ENCODE measurements around the gene MBOAT2.

Gene MBOAT2

GRCh38 chr2:9027884-9028283, 24.4 kb upstream of the MBOAT2 start:
- no peak overlapping the region for H3K27ac Mint-ChIP-seq
- peaks cover 7% of the 10 kb centered on the region for H3K27me3 Mint-ChIP-seq
- ATAC-seq (no peak), DNase-seq (no peak)
- peaks cover under 1% of the 10 kb centered on the region for H3K4me1 Mint-ChIP-seq
- no peaks in the 10 kb centered on the region for H3K9me3 Mint-ChIP-seq
- H3K4me3 Mint-ChIP-seq = no peak overlapping the region

- ATAC-seq (no peak), DNase-seq (no peak)
- Mint-ChIP-seq H3K4me3 (no peak overlapping the region), H3K27me3 (peaks cover 15% of the 10 kb centered on the region), H3K27ac (no peak overlapping the region), H3K4me1 (no peaks in the 10 kb centered on the region), H3K9me3 (no peaks in the 10 kb centered on the region)
These were observed 22.3 kb upstream of the MBOAT2 start for GRCh38 chr2:9025746-9026145.

DNA sequence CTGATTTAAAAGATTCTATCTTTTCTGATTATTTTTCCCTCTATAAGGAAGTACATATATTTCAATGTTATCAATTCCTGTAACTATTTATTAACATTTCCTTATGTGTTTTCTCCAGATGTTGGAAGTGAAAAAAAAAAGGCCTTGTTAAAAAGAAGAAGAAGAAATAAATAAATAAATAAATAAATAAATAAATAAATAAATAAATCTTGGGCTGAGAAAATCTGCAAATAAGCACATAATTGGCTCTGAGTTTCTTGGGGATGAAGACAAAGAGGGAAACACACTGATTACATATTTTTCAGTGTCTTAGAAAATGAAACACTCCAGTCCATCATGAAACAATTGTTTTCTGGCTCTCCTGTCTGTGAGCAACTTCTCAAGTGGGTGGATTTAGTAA, 21.1 kb upstream of the MBOAT2 start:
- H3K27me3 Mint-ChIP-seq = peaks cover 15% of the 10 kb centered on the region
- no peak for ATAC-seq
- H3K9me3 Mint-ChIP-seq = no peaks in the 10 kb centered on the region

DNA sequence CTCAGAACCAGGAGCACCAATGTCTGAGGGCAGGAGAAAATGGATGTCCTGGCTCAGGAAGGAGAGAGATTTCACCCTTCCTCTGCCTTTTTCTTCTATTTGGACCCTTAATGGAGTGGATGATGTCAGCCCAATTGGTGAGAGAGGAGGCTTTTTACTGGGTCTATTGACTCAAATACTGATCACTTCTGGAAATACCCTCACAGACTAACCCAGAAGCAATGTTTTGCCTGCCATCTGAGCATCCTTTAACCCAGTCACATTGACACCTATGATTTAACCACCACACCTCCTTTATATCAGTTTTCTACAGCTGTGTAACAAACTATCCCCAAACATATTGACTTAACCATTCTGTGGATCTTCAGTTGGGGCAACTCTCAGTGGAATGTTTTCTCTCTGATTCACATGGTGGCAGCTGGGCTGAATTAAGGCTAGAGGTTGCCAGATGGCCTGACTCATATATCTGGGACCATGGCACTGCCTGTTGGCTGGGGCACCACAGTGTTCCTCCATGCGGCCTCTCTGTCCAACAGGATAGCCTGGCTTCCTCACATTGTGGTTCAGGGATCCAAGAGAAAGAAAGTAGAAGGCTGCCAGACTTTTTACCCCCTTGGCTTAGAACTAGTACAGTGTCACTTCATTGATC, 18.2 kb upstream of the MBOAT2 start:
- H3K9me3 Mint-ChIP-seq = no peaks in the 10 kb centered on the region
- H3K27ac Mint-ChIP-seq = no peak overlapping the region
- ATAC-seq (no peak), DNase-seq (no peak)
- no peak overlapping the region for H3K4me3 Mint-ChIP-seq
- H3K27me3 Mint-ChIP-seq = peaks cover 7% of the 10 kb centered on the region
- no peaks in the 10 kb centered on the region for H3K4me1 Mint-ChIP-seq

More for the DNA sequence above, 21.1 kb upstream of the MBOAT2 start:
- Mint-ChIP-seq H3K4me3 (no peak overlapping the region), H3K4me1 (no peaks in the 10 kb centered on the region), H3K27ac (no peak overlapping the region)
- no peak for DNase-seq

DNA sequence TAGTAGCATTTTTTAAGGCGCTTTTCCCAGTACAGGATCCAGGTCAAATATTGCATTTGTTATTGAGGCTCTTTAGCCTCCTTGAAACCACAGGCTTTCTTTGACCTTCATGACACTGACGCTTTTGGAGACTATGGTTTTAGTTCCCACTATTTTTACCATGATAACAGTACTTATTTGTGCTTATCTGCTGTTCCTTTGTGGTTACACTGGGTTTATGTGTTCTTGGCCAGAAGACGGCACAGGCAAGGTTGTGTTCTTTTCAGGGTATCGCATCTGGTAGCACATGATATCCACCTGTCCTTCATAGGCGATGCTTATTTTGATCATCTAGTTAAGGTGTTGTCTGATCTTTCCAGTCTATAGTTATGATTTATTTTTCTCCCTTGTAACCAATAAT, 16.8 kb upstream of the MBOAT2 start:
- ATAC-seq (no peak), DNase-seq (no peak)
- no peaks in the 10 kb centered on the region for H3K9me3 Mint-ChIP-seq
- H3K27ac Mint-ChIP-seq = no peak overlapping the region
- H3K4me3 Mint-ChIP-seq = no peak overlapping the region
- H3K4me1 Mint-ChIP-seq = no peaks in the 10 kb centered on the region
- peaks cover 7% of the 10 kb centered on the region for H3K27me3 Mint-ChIP-seq

DNA sequence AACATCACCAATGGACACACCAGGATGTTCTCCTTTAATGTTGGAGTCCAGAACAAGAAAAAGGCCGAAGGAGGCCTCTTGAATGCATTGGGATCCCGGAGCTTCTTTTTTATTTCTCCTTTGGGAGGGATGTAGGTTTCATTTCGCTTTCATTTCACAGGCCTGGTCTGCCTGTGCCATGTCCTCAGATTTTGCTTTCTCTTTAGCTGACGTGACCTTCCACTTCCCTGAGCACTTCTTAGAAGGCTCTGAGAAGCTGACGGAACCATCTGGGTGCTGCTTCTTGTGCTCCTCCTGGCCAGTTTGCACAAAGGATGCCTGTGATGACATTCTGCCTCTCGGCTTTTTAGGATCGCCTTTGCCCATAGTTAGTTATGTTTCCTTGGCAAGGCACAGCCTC, 15.1 kb upstream of the MBOAT2 start:
- H3K4me1 Mint-ChIP-seq = no peaks in the 10 kb centered on the region
- no peak overlapping the region for H3K27ac Mint-ChIP-seq
- no peak overlapping the region for H3K4me3 Mint-ChIP-seq
- ATAC-seq = no peak
- no peak for DNase-seq
- peaks cover 7% of the 10 kb centered on the region for H3K27me3 Mint-ChIP-seq
- no peaks in the 10 kb centered on the region for H3K9me3 Mint-ChIP-seq

DNA sequence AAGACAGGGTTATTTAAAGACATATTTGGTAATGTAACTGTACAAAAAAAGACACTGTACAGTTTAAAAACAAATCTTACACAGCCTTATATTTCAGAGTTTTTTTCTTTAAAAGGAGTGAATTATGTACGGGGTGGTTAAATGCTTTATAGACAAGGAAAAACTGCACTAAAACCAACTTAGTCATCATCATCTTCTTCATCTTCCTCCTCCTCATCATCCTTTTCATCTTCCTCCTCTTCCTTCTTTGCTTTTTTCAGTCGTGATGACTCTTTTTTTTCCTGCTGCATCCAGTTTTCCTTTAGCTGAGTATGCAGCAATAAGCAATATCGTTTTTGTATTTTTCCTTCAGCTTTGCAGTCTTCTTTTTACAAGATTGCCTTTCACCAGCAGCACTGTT, 14.6 kb upstream of the MBOAT2 start:
- Mint-ChIP-seq H3K4me3 (no peak overlapping the region), H3K9me3 (no peaks in the 10 kb centered on the region), H3K4me1 (no peaks in the 10 kb centered on the region), H3K27me3 (peaks cover 7% of the 10 kb centered on the region), H3K27ac (peak overlapping the region in 1 of 2 donors; percentile 34)
- no peak for ATAC-seq
- DNase-seq = no peak

DNA sequence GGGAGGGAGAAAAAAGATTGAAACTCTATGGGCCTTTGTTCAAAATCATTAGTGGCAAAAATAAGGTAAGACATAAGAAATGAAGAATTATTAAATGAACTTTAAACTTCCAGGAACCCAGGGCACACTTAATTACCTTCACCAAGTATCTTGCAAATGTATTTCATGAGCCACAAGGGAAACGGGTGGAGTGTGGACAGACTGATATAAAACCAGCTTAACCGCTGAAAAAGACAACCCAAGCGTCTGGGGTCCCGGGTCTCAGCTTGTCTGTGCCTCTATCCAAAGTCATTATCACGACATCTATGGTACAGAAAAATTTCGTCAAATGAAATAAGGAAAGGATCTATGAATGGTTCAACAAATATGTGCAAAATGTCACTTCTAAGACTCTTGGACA, 13.9 kb upstream of the MBOAT2 start:
- ATAC-seq = no peak
- no peak for DNase-seq
- Mint-ChIP-seq H3K27me3 (peaks cover 7% of the 10 kb centered on the region), H3K27ac (no peak overlapping the region), H3K4me1 (no peaks in the 10 kb centered on the region), H3K9me3 (no peaks in the 10 kb centered on the region), H3K4me3 (no peak overlapping the region)

- ATAC-seq (no peak), DNase-seq (no peak)
- no peaks in the 10 kb centered on the region for H3K9me3 Mint-ChIP-seq
- no peak overlapping the region for H3K27ac Mint-ChIP-seq
- H3K4me1 Mint-ChIP-seq = no peaks in the 10 kb centered on the region
- H3K27me3 Mint-ChIP-seq = peaks cover under 1% of the 10 kb centered on the region
- no peak overlapping the region for H3K4me3 Mint-ChIP-seq
These were observed 12.5 kb upstream of the MBOAT2 start for GRCh38 chr2:9015998-9016397.

- ATAC-seq (no peak), DNase-seq (no peak)
- Mint-ChIP-seq H3K4me1 (no peaks in the 10 kb centered on the region), H3K9me3 (no peaks in the 10 kb centered on the region), H3K27ac (no peak overlapping the region), H3K4me3 (no peak overlapping the region), H3K27me3 (no peaks in the 10 kb centered on the region)
These were observed 9.9 kb upstream of the MBOAT2 start for GRCh38 chr2:9013403-9013802.

DNA sequence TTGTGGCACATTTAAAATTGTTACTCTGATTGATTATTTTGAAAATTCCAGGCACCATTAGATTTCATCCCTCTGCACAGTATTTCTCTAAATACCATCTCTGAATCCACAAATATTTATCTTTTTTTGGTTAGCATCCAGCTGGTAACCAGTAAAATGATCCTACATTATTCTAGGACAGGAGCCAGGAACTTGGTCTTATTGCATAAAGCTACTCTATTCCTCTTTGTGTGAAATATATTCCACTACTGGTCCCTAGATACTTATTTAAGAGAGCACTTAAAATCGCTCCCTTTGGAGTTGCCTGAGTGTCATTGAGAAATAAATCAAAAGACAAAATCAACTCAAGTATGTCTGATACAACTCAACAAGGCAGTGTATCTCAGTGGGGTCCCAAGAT, 7.4 kb upstream of the MBOAT2 start:
- Mint-ChIP-seq H3K27me3 (no peaks in the 10 kb centered on the region), H3K27ac (no peak overlapping the region), H3K9me3 (no peaks in the 10 kb centered on the region), H3K4me1 (no peaks in the 10 kb centered on the region), H3K4me3 (no peak overlapping the region)
- no peak for DNase-seq
- no peak for ATAC-seq

DNA sequence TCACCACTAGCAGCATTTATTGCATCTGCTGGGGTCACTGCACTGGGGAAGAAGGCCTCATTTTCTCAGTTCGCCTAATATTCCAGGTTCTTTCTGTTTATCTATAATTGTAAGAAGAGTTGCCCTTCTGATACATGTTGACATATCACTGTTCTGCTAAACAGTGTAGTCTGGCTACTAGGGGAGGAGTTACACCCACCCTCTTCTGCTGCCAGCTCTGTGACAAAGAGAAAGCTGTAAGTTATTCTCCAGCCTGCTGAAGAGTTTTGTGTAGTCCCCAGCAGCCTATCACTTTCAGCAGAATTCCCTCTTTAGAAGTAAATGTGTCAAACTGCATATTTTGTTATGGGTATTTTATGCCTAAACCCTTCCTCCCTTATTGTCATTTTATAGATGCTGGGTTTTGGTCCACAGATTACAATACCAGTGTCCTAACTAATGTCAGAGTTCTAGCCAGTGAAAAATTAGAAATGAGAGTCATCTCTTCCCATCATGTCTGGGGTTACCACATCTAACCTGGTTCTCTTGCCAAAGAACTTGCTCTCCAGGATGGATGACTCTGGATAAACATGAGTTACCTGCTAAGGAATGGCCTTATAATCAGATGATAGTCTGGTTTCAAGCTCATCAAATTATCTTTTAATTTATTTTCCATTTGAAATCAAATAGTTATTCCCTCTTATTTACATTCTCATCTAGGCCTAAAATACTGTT, 5.6 kb upstream of the MBOAT2 start:
- Mint-ChIP-seq H3K27ac (no peak overlapping the region), H3K4me3 (no peak overlapping the region), H3K4me1 (peaks cover 6% of the 10 kb centered on the region), H3K27me3 (no peaks in the 10 kb centered on the region), H3K9me3 (no peaks in the 10 kb centered on the region)
- ATAC-seq (no peak), DNase-seq (no peak)

- no peak for ATAC-seq
- Mint-ChIP-seq H3K9me3 (no peaks in the 10 kb centered on the region), H3K27me3 (peaks cover 11% of the 10 kb centered on the region), H3K4me3 (no peak overlapping the region), H3K4me1 (peaks cover 14% of the 10 kb centered on the region), H3K27ac (no peak overlapping the region)
- no peak for DNase-seq
These were observed 2.9 kb upstream of the MBOAT2 start for GRCh38 chr2:9006368-9006767.

DNA sequence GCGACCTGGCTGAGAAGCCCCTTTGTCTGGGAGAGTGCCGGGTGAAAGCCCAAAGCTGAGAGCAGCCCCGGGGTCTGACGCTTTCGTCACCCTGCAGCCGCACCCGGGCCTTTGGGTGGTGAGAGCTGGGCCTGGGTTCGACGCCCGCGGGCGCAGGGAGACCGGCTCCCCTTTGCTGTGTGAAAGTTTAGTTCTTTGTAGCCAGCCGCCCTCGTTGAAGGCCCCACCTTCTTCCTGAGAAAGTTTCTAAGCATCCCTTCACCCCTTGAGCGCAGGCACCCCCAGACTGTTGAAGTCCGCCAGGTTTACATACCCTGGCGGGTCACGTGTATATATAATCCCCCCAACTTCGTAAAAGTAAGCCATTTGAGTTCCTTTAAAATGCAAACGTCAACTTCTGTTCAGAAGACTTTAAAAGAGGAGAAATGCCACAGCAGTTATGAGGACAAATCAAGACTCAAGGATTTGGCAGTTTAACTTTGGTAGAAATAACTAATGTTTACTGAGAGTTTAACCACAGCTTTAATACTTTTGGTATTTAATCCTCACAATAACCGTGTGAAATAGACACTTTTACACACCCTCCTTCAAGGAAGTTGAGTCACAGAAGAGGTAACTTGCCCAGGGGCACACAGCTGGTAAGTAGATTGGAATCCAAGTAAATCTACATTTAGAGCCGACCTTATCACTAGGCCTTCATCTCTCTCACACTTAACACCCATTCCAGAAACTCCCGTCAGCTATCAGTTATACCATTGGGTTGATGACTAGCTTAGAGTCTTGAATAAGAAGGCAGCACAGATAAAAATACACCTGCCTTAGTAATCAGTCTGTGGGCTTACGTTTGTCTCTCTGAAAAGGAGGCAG, 1.1 kb upstream of the MBOAT2 start:
- ATAC-seq (peak; percentile 26), DNase-seq (peak in 1 of 2 donors; percentile 38)
- Mint-ChIP-seq H3K4me1 (peaks cover 19% of the 10 kb centered on the region), H3K27me3 (peaks cover 11% of the 10 kb centered on the region), H3K27ac (peak overlapping the region; percentile 59 to 89), H3K9me3 (no peaks in the 10 kb centered on the region), H3K4me3 (peak overlapping the region; percentile 80 to 81)

GRCh38 chr2:9003366-9003615, 193 bp downstream of the MBOAT2 start:
- no peaks in the 10 kb centered on the region for H3K9me3 Mint-ChIP-seq
- H3K27ac Mint-ChIP-seq = no peak overlapping the region
- H3K4me1 Mint-ChIP-seq = peaks cover 19% of the 10 kb centered on the region
- no peak for DNase-seq
- H3K4me3 Mint-ChIP-seq = no peak overlapping the region
- ATAC-seq = peak; percentile 63
- H3K27me3 Mint-ChIP-seq = peaks cover 11% of the 10 kb centered on the region

DNA sequence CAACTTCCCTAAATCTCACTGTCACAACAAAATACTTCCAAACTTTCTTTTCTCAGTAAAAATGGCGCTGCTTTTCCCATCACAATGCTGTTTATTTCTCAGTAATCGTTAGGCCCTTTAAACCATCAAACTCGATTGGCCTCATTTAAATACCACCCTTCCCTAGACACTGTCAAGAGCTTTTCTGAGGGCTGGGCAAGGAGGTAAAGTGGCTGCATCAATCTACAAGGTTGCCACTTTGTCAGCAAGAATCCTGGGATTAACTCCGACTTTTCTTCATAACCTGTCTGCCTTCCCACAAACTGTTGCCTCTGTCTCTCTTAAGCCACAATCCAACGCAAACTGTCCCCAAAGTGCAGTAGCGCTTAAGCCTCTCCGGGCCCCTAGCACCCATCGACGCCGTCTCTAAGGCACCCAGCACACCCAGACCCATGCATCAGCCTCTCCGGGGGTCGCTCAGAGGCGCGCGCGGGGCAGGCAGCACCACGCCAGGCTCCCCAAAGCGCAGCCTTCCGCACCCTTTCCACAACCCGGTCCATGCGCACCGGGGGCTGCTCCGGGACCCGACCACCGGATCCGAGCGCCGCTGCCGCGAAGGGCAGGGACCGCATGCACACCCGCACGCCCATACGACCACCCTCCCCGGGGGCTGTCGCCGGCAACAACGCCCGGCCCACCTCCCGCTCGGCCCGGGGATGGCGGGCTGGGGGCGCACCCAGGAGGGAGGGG, 683 bp downstream of the MBOAT2 start:
- ATAC-seq = peak; percentile 24
- peaks cover 19% of the 10 kb centered on the region for H3K4me1 Mint-ChIP-seq
- no peak overlapping the region for H3K27ac Mint-ChIP-seq
- H3K27me3 Mint-ChIP-seq = peaks cover 11% of the 10 kb centered on the region
- peak overlapping the region; percentile 65 to 74 for H3K4me3 Mint-ChIP-seq
- H3K9me3 Mint-ChIP-seq = no peaks in the 10 kb centered on the region
- DNase-seq = peak; percentile 12 to 19
